Osteoblast (primary cell): ENCODE results near the gene C13orf46. TPM values are rescaled to one million over a fixed set of nuclear protein-coding genes. Genes with fewer than 3 reads are reported as not detected.

Source experiments
- DNase-seq: peaks from one replicate; pipeline ENCODE4 v3.0.0; 2011; ENCODE audit warnings: low spot score, mixed read lengths; ENCODE audit not compliant: insufficient read length; ENCODE audit errors: missing footprints
- H2AFZ ChIP-seq: 2 replicates; pipeline ENCODE4 v1.6.0; 2011; ENCODE audit warnings: mild to moderate bottlenecking, low read length
- H3K27ac ChIP-seq: 2 replicates; pipeline ENCODE4 v1.5.1; 2011; ENCODE audit warnings: mild to moderate bottlenecking, low read depth, low read length, moderate library complexity
- H3K27me3 ChIP-seq: 2 replicates; pipeline ENCODE4 v1.6.0; 2012; ENCODE audit warnings: mild to moderate bottlenecking, control low read depth, inconsistent platforms, low read length, moderate library complexity; ENCODE audit not compliant: insufficient read depth
- H3K36me3 ChIP-seq: 2 replicates; pipeline ENCODE4 v1.5.1; 2011; ENCODE audit warnings: mild to moderate bottlenecking, low read length, control low read depth, moderate library complexity; ENCODE audit not compliant: insufficient read depth
- H3K4me1 ChIP-seq: 2 replicates; pipeline ENCODE4 v1.5.1; 2011; ENCODE audit warnings: mild to moderate bottlenecking, low read length, control low read depth, moderate library complexity; ENCODE audit not compliant: insufficient read depth
- H3K4me2 ChIP-seq: 2 replicates; pipeline ENCODE4 v1.6.0; 2011; ENCODE audit warnings: mild to moderate bottlenecking, low read length; ENCODE audit not compliant: insufficient read depth
- H3K4me3 ChIP-seq: fragments of 200-600 bp; sonication (generic); 3 replicates; pipeline ENCODE4 v1.5.1; 2012; ENCODE audit warnings: mild to moderate bottlenecking, low read length, inconsistent platforms; ENCODE audit not compliant: insufficient read depth
- H3K79me2 ChIP-seq: 2 replicates; pipeline ENCODE4 v1.6.0; 2012; ENCODE audit warnings: mild to moderate bottlenecking, low read length, control low read depth, inconsistent platforms; ENCODE audit not compliant: insufficient read depth
- H3K9me3 ChIP-seq: 2 replicates; pipeline ENCODE4 v1.5.1; 2011; ENCODE audit warnings: low read depth, low read length, control low read depth
- H4K20me1 ChIP-seq: 2 replicates; pipeline ENCODE4 v1.6.0; 2012; ENCODE audit warnings: mild to moderate bottlenecking, low read length, control low read depth; ENCODE audit not compliant: insufficient read depth
- CTCF ChIP-seq: IDR thresholded peaks from 2 replicates; pipeline ENCODE4 v1.5.1; 2011; ENCODE audit warnings: mild to moderate bottlenecking, low read depth, low read length, moderate library complexity; ENCODE audit errors: extremely low read depth
- total RNA-seq: library from RNA; depleted of rRNA; stranded (reverse); fragments of >200 nt; gene quantifications from 2 replicates; pipeline ENCODE4 v1.2.3, GENCODE V29; 2012

Gene C13orf46
- total RNA-seq, 1 donor: 0.36 TPM

DNA sequence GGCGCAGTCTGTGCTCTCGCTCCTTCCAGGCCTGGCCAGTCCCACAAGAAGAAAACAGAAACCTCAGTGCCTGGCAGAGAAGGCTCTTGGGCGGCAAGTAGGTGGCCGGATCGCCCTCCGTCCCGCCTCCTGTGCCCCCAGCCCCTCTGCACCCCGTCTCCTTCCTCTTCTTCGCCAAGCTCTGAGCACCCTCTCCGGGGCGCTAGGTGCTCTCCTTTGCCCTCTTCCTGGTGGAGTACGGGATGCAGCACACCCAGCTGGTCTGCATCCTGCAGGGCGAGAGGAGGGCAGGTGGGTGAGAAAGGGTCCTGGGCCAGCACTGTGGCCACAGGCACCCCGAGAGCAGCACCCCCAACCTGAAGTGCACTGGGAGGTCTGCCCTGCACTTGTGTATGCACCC, 17.3 kb downstream of the C13orf46 start:
- Histone ChIP-seq H3K4me2 (no peak overlapping the region), H3K27me3 (no peaks in the 10 kb centered on the region), H3K9me3 (no peaks in the 10 kb centered on the region), H3K79me2 (no peaks in the 10 kb centered on the region), H3K27ac (no peak overlapping the region), H2AFZ (no peak overlapping the region), H3K4me1 (no peaks in the 10 kb centered on the region), H3K36me3 (peaks cover 12% of the 10 kb centered on the region), H4K20me1 (no peaks in the 10 kb centered on the region), H3K4me3 (no peak overlapping the region)
- DNase-seq: no peak
- TF ChIP-seq CTCF: no peak

DNA sequence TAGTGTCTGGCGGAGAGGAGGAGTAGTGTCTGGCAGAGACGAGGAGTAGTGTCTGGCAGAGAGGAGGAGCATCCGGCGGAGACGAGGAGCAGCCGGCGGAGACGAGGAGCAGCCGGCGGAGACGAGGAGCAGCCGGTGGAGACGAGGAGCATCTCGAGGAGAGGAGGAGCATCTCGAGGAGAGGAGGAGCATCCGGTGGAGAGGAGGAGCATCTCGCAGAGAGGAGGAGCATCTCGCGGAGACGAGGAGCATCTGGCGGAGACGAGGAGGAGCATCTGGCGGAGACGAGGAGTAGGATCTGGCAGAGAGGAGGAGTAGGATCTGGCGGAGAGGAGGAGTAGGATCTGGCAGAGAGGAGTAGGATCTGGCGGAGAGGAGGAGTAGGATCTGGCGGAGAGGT, 18.2 kb downstream of the C13orf46 start:
- no peak overlapping the region for H3K4me3 ChIP-seq
- no peak overlapping the region for H2AFZ ChIP-seq
- no peak overlapping the region for H3K4me2 ChIP-seq
- H3K9me3 ChIP-seq: no peaks in the 10 kb centered on the region
- TF ChIP-seq CTCF: no peak
- H4K20me1 ChIP-seq: peaks cover 2% of the 10 kb centered on the region
- H3K36me3 ChIP-seq: peaks cover 12% of the 10 kb centered on the region
- H3K4me1 ChIP-seq: no peaks in the 10 kb centered on the region
- H3K27me3 ChIP-seq: no peaks in the 10 kb centered on the region
- no peak overlapping the region for H3K27ac ChIP-seq
- DNase-seq: no peak
- no peaks in the 10 kb centered on the region for H3K79me2 ChIP-seq

- TF ChIP-seq CTCF: no peak
- H3K79me2 ChIP-seq: no peaks in the 10 kb centered on the region
- no peak for DNase-seq
- peaks cover 12% of the 10 kb centered on the region for H3K36me3 ChIP-seq
- H4K20me1 ChIP-seq: peaks cover 2% of the 10 kb centered on the region
- H3K4me2 ChIP-seq: no peak overlapping the region
- no peak overlapping the region for H2AFZ ChIP-seq
- H3K4me1 ChIP-seq: no peaks in the 10 kb centered on the region
- no peaks in the 10 kb centered on the region for H3K9me3 ChIP-seq
- H3K4me3 ChIP-seq: no peak overlapping the region
- no peak overlapping the region for H3K27ac ChIP-seq
- H3K27me3 ChIP-seq: no peaks in the 10 kb centered on the region
Observed at GRCh38 chr13:113955235-113955634, 18.6 kb downstream of the C13orf46 start.

- DNase-seq: no peak
- Histone ChIP-seq H3K4me2 (no peak overlapping the region), H3K36me3 (peaks cover 12% of the 10 kb centered on the region), H3K4me3 (no peak overlapping the region), H3K79me2 (no peaks in the 10 kb centered on the region), H3K27me3 (no peaks in the 10 kb centered on the region), H4K20me1 (peaks cover 2% of the 10 kb centered on the region), H3K27ac (no peak overlapping the region), H3K4me1 (no peaks in the 10 kb centered on the region), H3K9me3 (no peaks in the 10 kb centered on the region), H2AFZ (no peak overlapping the region)
- no peak for TF ChIP-seq CTCF
Observed at GRCh38 chr13:113954046-113954835, 19.6 kb downstream of the C13orf46 start.
